PC-3 (cell line): ENCODE data around the gene CDH13. TPM values are rescaled to one million over a fixed set of nuclear protein-coding genes. Genes with fewer than 3 reads are reported as not detected.

ENCODE experiments used
- ATAC-seq: fragments of 200-7000 bp; cut with Tn5 transposase; 2 replicates; pipeline ENCODE4 v1.9.1; 2020; ENCODE audit warnings: mild to moderate bottlenecking, moderate library complexity
- BruUV-seq: library from RNA; stranded (reverse); fragments of 400-500 nt; replicated peaks from 2 replicates; lab custom pipeline; 2021; lab: Mats Ljungman, UMichigan
- CTCF ChIA-PET: fragments of 300-600 bp; sonication (Branson Sonifier 250); formaldehyde crosslinking; loops from one replicate; lab custom pipeline; 2022; ENCODE audit warnings: antibody characterized with exemption; lab: Charles Lee
- POLR2A ChIA-PET: fragments of 300-600 bp; sonication (Branson Sonifier 250); formaldehyde crosslinking; loops from one replicate; lab custom pipeline; 2022; ENCODE audit warnings: antibody characterized with exemption; ENCODE audit not compliant: unreplicated experiment; lab: Charles Lee
- DNase-seq: peaks from one replicate; pipeline ENCODE4 v3.0.0-alpha.2; 2015
- H2AFZ ChIP-seq: fragments of 300-600 bp; sonication (generic); 2 replicates; pipeline ENCODE4 v1.6.0; 2016; ENCODE audit warnings: antibody characterized with exemption, low read length
- H3F3A ChIP-seq: fragments of 300-600 bp; sonication (generic); one replicate; pipeline ENCODE4 v1.6.0; 2017; ENCODE audit warnings: antibody characterized with exemption, low read length, control low read depth, mild to moderate bottlenecking; ENCODE audit not compliant: unreplicated experiment
- H3K27ac ChIP-seq: fragments of 300-600 bp; sonication (generic); 2 replicates; pipeline ENCODE4 v1.5.1; 2016; ENCODE audit warnings: mild to moderate bottlenecking, low read length
- H3K27me3 ChIP-seq: fragments of 300-600 bp; sonication (generic); 2 replicates; pipeline ENCODE4 v1.6.1; 2016; ENCODE audit warnings: low read length, mixed read lengths
- H3K36me3 ChIP-seq: fragments of 300-600 bp; sonication (generic); 2 replicates; pipeline ENCODE4 v1.6.1; 2016; ENCODE audit warnings: low read depth, mixed run types, low read length, mixed read lengths
- H3K4me1 ChIP-seq: fragments of 300-600 bp; sonication (generic); 2 replicates; pipeline ENCODE4 v1.5.1; 2016; ENCODE audit warnings: low read length; ENCODE audit not compliant: insufficient read depth
- H3K4me2 ChIP-seq: fragments of 300-600 bp; sonication (generic); 2 replicates; pipeline ENCODE4 v1.6.0; 2016; ENCODE audit warnings: low read length
- H3K4me3 ChIP-seq: fragments of 300-600 bp; sonication (generic); 2 replicates; pipeline ENCODE4 v1.5.1; 2016; ENCODE audit warnings: mild to moderate bottlenecking, low read length, mixed read lengths
- H3K79me2 ChIP-seq: fragments of 300-600 bp; sonication (generic); 2 replicates; pipeline ENCODE4 v1.6.1; 2017; ENCODE audit warnings: low read length, mixed read lengths
- H3K9ac ChIP-seq: fragments of 300-600 bp; sonication (generic); 2 replicates; pipeline ENCODE4 v1.6.0; 2016; ENCODE audit warnings: mild to moderate bottlenecking, low read length
- H3K9me2 ChIP-seq: fragments of 300-600 bp; sonication (generic); replicated peaks from 2 replicates; pipeline ENCODE4 v1.6.1; 2016; ENCODE audit warnings: mixed run types, low read length, mixed read lengths
- H3K9me3 ChIP-seq: fragments of 300-600 bp; sonication (generic); 2 replicates; pipeline ENCODE4 v1.6.1; 2016; ENCODE audit warnings: low read length, mixed read lengths
- H4K20me1 ChIP-seq: fragments of 300-600 bp; sonication (generic); 2 replicates; pipeline ENCODE4 v1.6.1; 2016; ENCODE audit warnings: low read length, mixed read lengths
- EZH2 ChIP-seq: fragments of 300-600 bp; sonication (generic); IDR thresholded peaks from one replicate; pipeline ENCODE4 v1.6.1; 2017; ENCODE audit warnings: antibody characterized with exemption, mild to moderate bottlenecking, low read length; ENCODE audit not compliant: unreplicated experiment
- EZH2phosphoT487 ChIP-seq: fragments of 300-600 bp; sonication (generic); IDR thresholded peaks from 2 replicates; pipeline ENCODE4 v1.6.1; 2018; ENCODE audit warnings: mild to moderate bottlenecking, antibody characterized with exemption, low read length, borderline replicate concordance
- intact Hi-C: fragments of 100-400 bp; cut with micrococcal nuclease; formaldehyde crosslinking; loops from 2 replicates; pipeline ENCODE4 v1.9.0; 2023
- total RNA-seq: library from RNA; depleted of rRNA; stranded (reverse); fragments of >200 nt; gene quantifications from 2 replicates; pipeline ENCODE4 v1.2.3, GENCODE V29; 2014
- TF ChIP-seq, protein P1 (sequence below): fragments of 300-600 bp; sonication (generic); conservative IDR thresholded peaks from 2 replicates; pipeline ENCODE4 v1.5.1; 2017; ENCODE audit warnings: antibody characterized with exemption, low read depth, mild to moderate bottlenecking, low read length

Gene CDH13
- total RNA-seq, 1 experiment from 2014 or later = 0.36 TPM

GRCh38 chr16:82639666-82640336 is 13.0 kb downstream of the CDH13 start:
- H3K27ac ChIP-seq = peak overlapping the region; percentile 16; the same call in 1 of the 2 replicates
- H3K36me3 ChIP-seq = no peaks in the 10 kb centered on the region
- H3K4me2 ChIP-seq = no peak overlapping the region
- H3K79me2 ChIP-seq = no peaks in the 10 kb centered on the region
- no peak overlapping the region for H3K9ac ChIP-seq
- no peak overlapping the region for H2AFZ ChIP-seq
- BruUV-seq = no TSS peak
- ATAC-seq (peak; percentile 87), DNase-seq (peak; percentile 73)
- no peaks in the 10 kb centered on the region for H3K27me3 ChIP-seq
- ChIA-PET POLR2A (no interaction called here), CTCF (no interaction called here)
- no peaks in the 10 kb centered on the region for H4K20me1 ChIP-seq
- no peak for TF ChIP-seq EZH2
- TF ChIP-seq, protein P1, sequence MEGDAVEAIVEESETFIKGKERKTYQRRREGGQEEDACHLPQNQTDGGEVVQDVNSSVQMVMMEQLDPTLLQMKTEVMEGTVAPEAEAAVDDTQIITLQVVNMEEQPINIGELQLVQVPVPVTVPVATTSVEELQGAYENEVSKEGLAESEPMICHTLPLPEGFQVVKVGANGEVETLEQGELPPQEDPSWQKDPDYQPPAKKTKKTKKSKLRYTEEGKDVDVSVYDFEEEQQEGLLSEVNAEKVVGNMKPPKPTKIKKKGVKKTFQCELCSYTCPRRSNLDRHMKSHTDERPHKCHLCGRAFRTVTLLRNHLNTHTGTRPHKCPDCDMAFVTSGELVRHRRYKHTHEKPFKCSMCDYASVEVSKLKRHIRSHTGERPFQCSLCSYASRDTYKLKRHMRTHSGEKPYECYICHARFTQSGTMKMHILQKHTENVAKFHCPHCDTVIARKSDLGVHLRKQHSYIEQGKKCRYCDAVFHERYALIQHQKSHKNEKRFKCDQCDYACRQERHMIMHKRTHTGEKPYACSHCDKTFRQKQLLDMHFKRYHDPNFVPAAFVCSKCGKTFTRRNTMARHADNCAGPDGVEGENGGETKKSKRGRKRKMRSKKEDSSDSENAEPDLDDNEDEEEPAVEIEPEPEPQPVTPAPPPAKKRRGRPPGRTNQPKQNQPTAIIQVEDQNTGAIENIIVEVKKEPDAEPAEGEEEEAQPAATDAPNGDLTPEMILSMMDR = peak; percentile 83
- no peak for TF ChIP-seq EZH2phosphoT487
- intact Hi-C loops = loop anchor here (1.0 to 5.0 kb wide), 2 partner anchors 10 to 38 kb away; no protein-coding TSS in a partner anchor
- no peaks in the 10 kb centered on the region for H3K9me2 ChIP-seq
- no peak overlapping the region for H3K4me3 ChIP-seq
- no peaks in the 10 kb centered on the region for H3F3A ChIP-seq
- no peaks in the 10 kb centered on the region for H3K9me3 ChIP-seq
- peaks cover 23% of the 10 kb centered on the region for H3K4me1 ChIP-seq

- peaks cover 23% of the 10 kb centered on the region for H3K4me1 ChIP-seq
- H3K9me2 ChIP-seq = no peaks in the 10 kb centered on the region
- H3K79me2 ChIP-seq = no peaks in the 10 kb centered on the region
- no peaks in the 10 kb centered on the region for H3K36me3 ChIP-seq
- no peak overlapping the region for H2AFZ ChIP-seq
- H3K27ac ChIP-seq = no peak overlapping the region
- H4K20me1 ChIP-seq = no peaks in the 10 kb centered on the region
- BruUV-seq = no TSS peak
- POLR2A ChIA-PET = no interaction called here
- no peak for TF ChIP-seq EZH2
- TF ChIP-seq, protein P1 = peak; percentile 48
- ATAC-seq = no peak
- H3K9me3 ChIP-seq = no peaks in the 10 kb centered on the region
- H3F3A ChIP-seq = no peaks in the 10 kb centered on the region
- CTCF ChIA-PET = no interaction called here
- intact Hi-C loops = no loop called here
- H3K4me2 ChIP-seq = no peak overlapping the region
- H3K27me3 ChIP-seq = no peaks in the 10 kb centered on the region
- H3K9ac ChIP-seq = no peak overlapping the region
- peak; percentile 47 for DNase-seq
- H3K4me3 ChIP-seq = no peak overlapping the region
These were observed 14.7 kb downstream of the CDH13 start for GRCh38 chr16:82641336-82641984.

DNA sequence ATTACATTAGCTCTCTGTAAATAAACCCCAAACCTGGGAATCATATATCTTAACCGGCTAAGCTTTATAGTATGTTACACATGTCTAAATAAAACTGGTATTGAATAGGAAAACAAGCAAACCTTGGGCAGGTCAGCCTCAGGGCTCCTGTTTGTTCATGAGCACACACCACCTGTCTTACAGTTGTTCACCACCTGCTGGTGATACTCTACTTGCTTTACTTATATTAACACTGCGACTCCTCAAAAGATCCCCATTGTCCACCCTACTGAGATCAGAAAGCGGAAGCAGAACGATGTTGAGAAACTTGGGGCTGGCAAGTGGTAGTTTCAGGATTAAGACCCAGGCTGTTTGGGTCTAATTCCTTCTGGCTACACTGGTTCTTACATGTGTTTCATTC is 16.4 kb downstream of the CDH13 start:
- Histone ChIP-seq H3K27ac (no peak overlapping the region), H3K9me3 (no peaks in the 10 kb centered on the region), H3K4me1 (peaks cover 18% of the 10 kb centered on the region), H4K20me1 (no peaks in the 10 kb centered on the region), H3K36me3 (no peaks in the 10 kb centered on the region), H3K79me2 (no peaks in the 10 kb centered on the region), H2AFZ (no peak overlapping the region), H3K9me2 (no peaks in the 10 kb centered on the region), H3K9ac (no peak overlapping the region), H3K27me3 (no peaks in the 10 kb centered on the region), H3K4me2 (no peak overlapping the region), H3K4me3 (no peak overlapping the region), H3F3A (no peaks in the 10 kb centered on the region)
- ChIA-PET CTCF (no interaction called here), POLR2A (no interaction called here)
- TF ChIP-seq EZH2 (no peak), EZH2phosphoT487 (no peak)
- intact Hi-C loops = no loop called here
- no peak for ATAC-seq
- no peak for DNase-seq
- BruUV-seq = no TSS peak
